Prostate gland (tissue), 2 donors: Measurements from ENCODE around the gene APBA2. TPM values are rescaled to one million over a fixed set of nuclear protein-coding genes. Genes with fewer than 3 reads are reported as not detected.

Experiments
- DNase-seq: peaks from one replicate; pipeline ENCODE4 v3.0.0-alpha.2; 2019; ENCODE audit warnings: low spot score
- H3K27ac ChIP-seq, 2 donors: fragments of 200-600 bp; sonication (generic); 2 replicates each; pipeline ENCODE4 v1.5.1; 2017 to 2019
- H3K27me3 ChIP-seq: fragments of 200-600 bp; sonication (generic); replicated peaks from 2 replicates; pipeline ENCODE4 v1.5.1; 2019; ENCODE audit not compliant: insufficient read depth
- H3K36me3 ChIP-seq, 2 donors: fragments of 200-600 bp; sonication (generic); 1 replicate in 1 of 2; 2 replicates in 1 of 2; pipeline versions ENCODE4 v1.5.1 to v1.8.1; 2017 to 2019
- H3K4me1 ChIP-seq: fragments of 200-600 bp; sonication (generic); replicated peaks from 2 replicates; pipeline ENCODE4 v1.5.1; 2019
- H3K4me3 ChIP-seq, 2 donors: fragments of 200-600 bp; sonication (generic); 2 replicates each; pipeline ENCODE4 v1.5.1; 2017 to 2019
- H3K9me3 ChIP-seq: fragments of 200-600 bp; sonication (generic); 2 replicates; pipeline ENCODE4 v1.5.1; 2017
- POLR2A ChIP-seq: fragments of 450-650 bp; IDR thresholded peaks from one replicate; pipeline ENCODE4 v1.6.1; 2016; ENCODE audit warnings: antibody characterized with exemption, mild to moderate bottlenecking
- POLR2AphosphoS5 ChIP-seq: sonication (generic); formaldehyde crosslinking; IDR thresholded peaks from one replicate; pipeline ENCODE4 v1.6.1; 2017; ENCODE audit warnings: antibody characterized with exemption
- WGBS: methylation state at CpG from one replicate; pipeline ENCODE4 v1.1.5; 2018; 5-methylcytosine and 5-hydroxymethylcytosine counted together
- intact Hi-C: fragments of 100-400 bp; cut with DNase I; formaldehyde crosslinking; loops from one replicate; pipeline ENCODE4 v1.14.2; 2022
- total RNA-seq, 2 donors: library from RNA; depleted of rRNA; stranded (reverse); fragments of >200 nt; gene quantifications; one replicate each; pipeline ENCODE4 v1.1.0, GENCODE V29; 2016
- TF ChIP-seq, protein P1 (sequence below), 4 experiments: fragments of 200-600 bp in 2 of 4; fragments of 450-650 bp in 2 of 4; sonication (generic) in 2 of 4; IDR thresholded peaks; 1 replicate in 3 of 4; 2 replicates in 1 of 4; pipeline ENCODE4 v1.5.1; 2016 to 2019; ENCODE audit warnings: antibody characterized with exemption in 4 of 4, mild to moderate bottlenecking in 2 of 4, moderate library complexity in 2 of 4

APBA2 gene
- total RNA-seq, 2 donors from 2014 or later, result 2.6 to 25.3 TPM

DNA sequence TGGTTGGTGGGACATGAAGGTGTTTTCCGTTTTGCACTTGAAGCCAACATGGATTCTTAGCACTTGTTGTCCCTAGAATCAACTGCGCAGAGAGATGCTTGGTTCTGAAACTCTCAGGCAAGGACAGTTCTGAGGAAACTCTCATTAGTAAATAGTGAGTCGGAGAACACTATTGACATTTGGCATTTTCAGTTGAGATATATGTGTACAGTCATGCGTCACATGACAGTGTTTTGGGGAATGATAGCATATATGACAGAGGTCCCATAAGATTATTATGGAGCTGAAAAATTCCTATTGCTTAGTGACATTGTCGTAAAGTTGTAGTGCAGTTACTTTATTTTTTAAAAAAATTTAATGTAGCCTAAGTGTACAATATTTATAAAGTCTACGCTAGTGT lies 5.8 kb downstream of the APBA2 start:
- no peaks in the 10 kb centered on the region for H3K27me3 ChIP-seq
- H3K9me3 ChIP-seq, result no peaks in the 10 kb centered on the region
- 94% methylated on average over 6 of the region's 6 CpGs for WGBS
- H3K36me3 ChIP-seq, result no peaks in the 10 kb centered on the region
- intact Hi-C loops, result no loop called here
- H3K4me3 ChIP-seq, result no peak overlapping the region
- TF ChIP-seq POLR2A (no peak), POLR2AphosphoS5 (no peak)
- TF ChIP-seq, protein P1, sequence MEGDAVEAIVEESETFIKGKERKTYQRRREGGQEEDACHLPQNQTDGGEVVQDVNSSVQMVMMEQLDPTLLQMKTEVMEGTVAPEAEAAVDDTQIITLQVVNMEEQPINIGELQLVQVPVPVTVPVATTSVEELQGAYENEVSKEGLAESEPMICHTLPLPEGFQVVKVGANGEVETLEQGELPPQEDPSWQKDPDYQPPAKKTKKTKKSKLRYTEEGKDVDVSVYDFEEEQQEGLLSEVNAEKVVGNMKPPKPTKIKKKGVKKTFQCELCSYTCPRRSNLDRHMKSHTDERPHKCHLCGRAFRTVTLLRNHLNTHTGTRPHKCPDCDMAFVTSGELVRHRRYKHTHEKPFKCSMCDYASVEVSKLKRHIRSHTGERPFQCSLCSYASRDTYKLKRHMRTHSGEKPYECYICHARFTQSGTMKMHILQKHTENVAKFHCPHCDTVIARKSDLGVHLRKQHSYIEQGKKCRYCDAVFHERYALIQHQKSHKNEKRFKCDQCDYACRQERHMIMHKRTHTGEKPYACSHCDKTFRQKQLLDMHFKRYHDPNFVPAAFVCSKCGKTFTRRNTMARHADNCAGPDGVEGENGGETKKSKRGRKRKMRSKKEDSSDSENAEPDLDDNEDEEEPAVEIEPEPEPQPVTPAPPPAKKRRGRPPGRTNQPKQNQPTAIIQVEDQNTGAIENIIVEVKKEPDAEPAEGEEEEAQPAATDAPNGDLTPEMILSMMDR (IDR thresholded peaks at IDR 0.05), result no peak
- no peak overlapping the region for H3K27ac ChIP-seq
- no peaks in the 10 kb centered on the region for H3K4me1 ChIP-seq
- DNase-seq, result no peak

DNA sequence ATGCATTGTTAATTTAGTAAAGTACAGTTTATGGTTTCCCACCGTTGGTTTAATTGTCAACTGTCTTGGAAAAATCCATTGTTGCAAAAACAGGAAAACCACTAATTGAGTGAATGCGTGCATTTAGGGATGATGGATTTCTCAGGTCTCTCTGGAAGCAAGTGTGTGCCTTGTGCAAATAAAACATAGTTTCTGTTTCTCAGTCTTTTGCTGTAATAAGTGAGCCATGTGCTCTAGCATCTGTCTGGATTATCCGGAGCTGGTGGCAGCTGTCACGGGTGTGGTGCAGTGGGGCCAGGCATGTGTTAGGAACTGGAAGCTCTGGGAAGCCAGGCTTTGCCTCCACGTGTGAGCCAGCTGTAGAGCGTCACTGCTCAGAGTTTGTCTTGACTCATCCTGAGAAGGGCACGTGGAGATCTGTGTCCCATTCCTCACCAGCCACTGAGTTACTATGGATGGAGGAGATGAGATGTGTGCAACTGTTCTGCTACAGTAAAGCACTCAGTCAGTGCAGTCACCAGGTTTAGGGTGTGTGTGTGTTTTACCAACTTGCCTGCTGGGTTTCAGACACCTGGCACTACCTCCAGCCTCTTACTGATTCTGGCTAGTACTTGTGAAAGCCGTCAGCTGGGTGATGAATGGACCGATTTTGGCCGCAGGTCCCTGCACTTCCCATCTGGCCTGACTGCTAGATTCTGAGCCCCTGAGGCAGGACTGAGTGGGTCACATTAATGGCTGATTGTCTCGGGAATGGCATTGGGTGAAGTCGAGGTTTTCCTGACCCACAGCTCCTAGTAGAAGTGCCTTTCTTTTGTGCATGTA lies 7.2 kb downstream of the APBA2 start:
- Histone ChIP-seq H3K27me3 (no peaks in the 10 kb centered on the region), H3K27ac (no peak overlapping the region), H3K9me3 (no peaks in the 10 kb centered on the region), H3K36me3 (no peaks in the 10 kb centered on the region), H3K4me3 (no peak overlapping the region), H3K4me1 (no peaks in the 10 kb centered on the region)
- TF ChIP-seq POLR2A, result no peak
- TF ChIP-seq, protein P1 (IDR thresholded peaks at IDR 0.05), result no peak
- DNase-seq, result no peak
- 33% methylated on average over 11 of the region's 12 CpGs for WGBS
- intact Hi-C loops, result no loop called here

DNA sequence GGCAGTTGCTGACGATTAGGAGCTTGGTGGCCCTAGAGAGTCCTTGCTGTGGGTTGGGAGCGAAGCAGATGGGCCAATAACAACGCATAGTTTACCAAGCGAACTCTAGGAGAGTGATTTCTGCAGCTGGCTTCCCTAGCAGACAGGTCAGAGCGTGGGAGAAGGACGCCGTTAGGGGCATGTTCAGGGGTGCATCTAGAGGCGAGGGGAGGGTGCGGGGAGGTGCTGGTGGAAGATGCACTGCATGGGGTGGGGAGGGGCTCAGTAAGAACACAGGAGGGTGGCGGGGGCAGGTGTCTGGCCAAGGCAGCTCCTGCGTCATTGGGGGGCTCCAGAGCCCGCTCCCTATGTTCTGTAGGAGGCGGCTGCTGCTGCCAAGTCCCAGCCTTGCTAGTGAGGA lies 8.9 kb downstream of the APBA2 start:
- H3K27ac ChIP-seq, result no peak overlapping the region
- no peak for DNase-seq
- H3K9me3 ChIP-seq, result no peaks in the 10 kb centered on the region
- intact Hi-C loops, result no loop called here
- TF ChIP-seq, protein P1 (IDR thresholded peaks at IDR 0.05), result no peak
- TF ChIP-seq POLR2A (no peak), POLR2AphosphoS5 (no peak)
- no peaks in the 10 kb centered on the region for H3K27me3 ChIP-seq
- H3K4me3 ChIP-seq, result no peak overlapping the region
- no peaks in the 10 kb centered on the region for H3K4me1 ChIP-seq
- 95% methylated on average over 13 of the region's 13 CpGs for WGBS
- H3K36me3 ChIP-seq, result no peaks in the 10 kb centered on the region

DNA sequence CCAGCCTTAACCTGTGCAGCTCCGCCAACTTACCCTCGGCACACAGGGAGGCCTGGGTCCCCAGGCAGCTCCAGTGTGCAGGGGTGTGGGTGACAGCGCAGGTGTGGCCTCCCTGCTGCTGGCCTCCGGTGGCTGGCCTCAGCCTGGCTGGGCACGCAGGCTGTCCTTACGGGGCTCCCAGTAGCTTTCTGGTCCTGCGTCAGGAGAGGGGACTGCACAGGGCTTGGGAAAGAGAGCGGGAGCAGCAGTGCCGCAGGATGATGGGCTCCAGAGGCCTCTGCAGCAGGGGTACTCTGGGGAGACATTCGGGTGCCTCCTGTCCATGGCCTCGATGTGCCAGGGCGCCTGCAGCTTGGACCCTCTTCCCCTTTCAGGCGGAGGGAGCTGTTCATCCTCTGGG lies 9.4 kb downstream of the APBA2 start:
- Histone ChIP-seq H3K4me3 (no peak overlapping the region), H3K36me3 (no peaks in the 10 kb centered on the region), H3K9me3 (no peaks in the 10 kb centered on the region), H3K4me1 (no peaks in the 10 kb centered on the region), H3K27ac (no peak overlapping the region), H3K27me3 (no peaks in the 10 kb centered on the region)
- intact Hi-C loops, result no loop called here
- DNase-seq, result no peak
- TF ChIP-seq, protein P1 (IDR thresholded peaks at IDR 0.05), result no peak
- TF ChIP-seq POLR2AphosphoS5 (no peak), POLR2A (no peak)
- 96% methylated on average over 13 of the region's 13 CpGs for WGBS

DNA sequence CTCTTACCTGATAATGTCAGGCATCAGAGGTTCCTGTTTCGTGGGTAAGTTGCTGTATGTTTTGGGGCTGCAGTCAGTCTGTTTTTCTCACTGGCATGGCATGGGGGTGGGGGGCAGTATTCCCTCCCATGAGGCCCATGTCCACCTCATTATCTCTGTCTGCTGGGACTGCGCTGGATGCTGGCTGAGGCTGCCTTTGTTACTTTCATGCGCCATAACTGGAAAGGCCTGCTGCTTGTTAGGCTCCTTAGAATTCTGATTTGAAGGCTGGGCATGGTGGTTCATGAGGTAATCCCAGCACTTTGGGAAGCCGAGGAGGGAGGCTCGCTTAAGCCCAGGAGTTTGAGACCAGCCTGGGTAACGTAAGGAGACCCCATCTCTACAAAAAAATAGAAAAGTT lies 9.8 kb downstream of the APBA2 start:
- H3K4me3 ChIP-seq, result no peak overlapping the region
- H3K27ac ChIP-seq, result no peak overlapping the region
- no peak for TF ChIP-seq POLR2AphosphoS5
- TF ChIP-seq, protein P1 (IDR thresholded peaks at IDR 0.05), result no peak
- intact Hi-C loops, result no loop called here
- WGBS, result 85% methylated on average over 6 of the region's 6 CpGs
- no peaks in the 10 kb centered on the region for H3K27me3 ChIP-seq
- H3K9me3 ChIP-seq, result no peaks in the 10 kb centered on the region
- no peaks in the 10 kb centered on the region for H3K36me3 ChIP-seq
- DNase-seq, result no peak
- H3K4me1 ChIP-seq, result no peaks in the 10 kb centered on the region
